Neural progenitor cell (in vitro differentiated cells): ENCODE data around the gene AQP1. TPM values are rescaled to one million over a fixed set of nuclear protein-coding genes. Genes with fewer than 3 reads are reported as not detected.

Experiments
- DNase-seq: peaks from one replicate; pipeline ENCODE4 v3.0.0-alpha.2; 2016; ENCODE audit warnings: low spot score
- H2AFZ ChIP-seq: fragments of 200-600 bp; sonication (generic); replicated peaks from 2 replicates; pipeline ENCODE4 v1.6.1; 2016; ENCODE audit warnings: antibody characterized with exemption
- H3F3A ChIP-seq: fragments of 200-600 bp; sonication (generic); 2 replicates; pipeline ENCODE4 v1.6.1; 2016; ENCODE audit warnings: antibody characterized with exemption, low read depth
- H3K27ac ChIP-seq: fragments of 200-600 bp; sonication (generic); 2 replicates; pipeline ENCODE4 v1.5.1; 2016; ENCODE audit warnings: mild to moderate bottlenecking
- H3K27me3 ChIP-seq: fragments of 200-600 bp; sonication (generic); 2 replicates; pipeline ENCODE4 v1.6.1; 2016; ENCODE audit warnings: mild to moderate bottlenecking, moderate library complexity
- H3K36me3 ChIP-seq: fragments of 200-600 bp; sonication (generic); 2 replicates; pipeline ENCODE4 v1.5.1; 2016
- H3K4me1 ChIP-seq: fragments of 200-600 bp; sonication (generic); 2 replicates; pipeline ENCODE4 v1.6.1; 2016; ENCODE audit warnings: mixed run types
- H3K4me2 ChIP-seq: fragments of 200-600 bp; sonication (generic); 2 replicates; pipeline ENCODE4 v1.6.1; 2016
- H3K4me3 ChIP-seq: fragments of 200-600 bp; sonication (generic); 2 replicates; pipeline ENCODE4 v1.5.1; 2016
- H3K79me2 ChIP-seq: fragments of 200-600 bp; sonication (generic); 2 replicates; pipeline ENCODE4 v1.6.1; 2016; ENCODE audit warnings: low read depth
- H3K9ac ChIP-seq: fragments of 200-600 bp; sonication (generic); 2 replicates; pipeline ENCODE4 v1.6.1; 2016
- H3K9me3 ChIP-seq: fragments of 200-600 bp; sonication (generic); 2 replicates; pipeline ENCODE4 v1.5.1; 2016; ENCODE audit warnings: low read depth
- H4K20me1 ChIP-seq: fragments of 200-600 bp; sonication (generic); 2 replicates; pipeline ENCODE4 v1.6.1; 2016; ENCODE audit warnings: low read depth
- H3K27ac Mint-ChIP-seq: 3 replicates; pipeline ENCODE4 v1.8.0; 2021; ENCODE audit warnings: mixed read lengths
- H3K27me3 Mint-ChIP-seq: 2 replicates; pipeline ENCODE4 v1.8.0; 2022; ENCODE audit warnings: low read depth, mild to moderate bottlenecking, inconsistent platforms, moderate library complexity, mixed read lengths; ENCODE audit not compliant: insufficient read depth
- H3K36me3 Mint-ChIP-seq: 3 replicates; pipeline ENCODE4 v1.8.0; 2021; ENCODE audit warnings: mixed read lengths
- H3K4me1 Mint-ChIP-seq: 3 replicates; pipeline ENCODE4 v1.8.0; 2021; ENCODE audit warnings: mixed read lengths
- H3K4me3 Mint-ChIP-seq: 3 replicates; pipeline ENCODE4 v1.8.0; 2021; ENCODE audit warnings: mild to moderate bottlenecking, moderate library complexity, mixed read lengths
- H3K9me3 Mint-ChIP-seq: 3 replicates; pipeline ENCODE4 v1.8.0; 2020; ENCODE audit warnings: mixed read lengths
- EZH2 ChIP-seq: fragments of 200-600 bp; sonication (generic); IDR thresholded peaks from 2 replicates; pipeline ENCODE4 v1.6.1; 2017; ENCODE audit warnings: antibody characterized with exemption, mild to moderate bottlenecking, moderate library complexity
- EZH2phosphoT487 ChIP-seq: fragments of 200-600 bp; sonication (generic); IDR thresholded peaks from 2 replicates; pipeline ENCODE4 v1.6.1; 2017; ENCODE audit warnings: antibody characterized with exemption
- total RNA-seq: library from RNA; depleted of rRNA; stranded (reverse); fragments of >200 nt; gene quantifications from 2 replicates; pipeline ENCODE4 v1.2.3, GENCODE V29; 2015; ENCODE audit warnings: low replicate concordance
- TF ChIP-seq, protein P1 (sequence below): fragments of 200-600 bp; sonication (generic); IDR thresholded peaks from 2 replicates; pipeline ENCODE4 v1.5.1; 2017; ENCODE audit warnings: antibody characterized with exemption, mild to moderate bottlenecking

Gene AQP1
- total RNA-seq, 1 donor from 2014 or later = not detected

DNA sequence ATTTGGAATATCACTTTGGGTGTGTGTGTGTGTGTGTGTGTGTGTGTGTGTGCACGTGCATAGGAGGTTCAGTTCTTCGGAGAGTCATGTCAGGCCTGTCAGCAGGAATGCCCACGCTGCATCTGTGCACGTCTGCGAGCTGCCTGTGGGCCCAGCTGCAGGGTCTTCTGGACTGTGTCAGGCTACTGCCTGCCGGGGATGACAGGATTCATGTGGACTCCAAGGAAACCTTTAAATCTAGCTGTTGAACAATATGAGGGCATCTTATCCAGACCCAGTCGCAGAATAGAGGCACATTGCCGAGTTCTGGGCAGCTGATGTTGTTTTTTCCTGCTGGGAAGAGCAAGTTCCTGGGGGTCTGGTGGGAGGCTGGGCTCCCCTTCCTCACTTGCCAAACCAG is 19.0 kb downstream of the AQP1 start:
- no peaks in the 10 kb centered on the region for H4K20me1 ChIP-seq
- H3K4me3 Mint-ChIP-seq = no peak overlapping the region
- H3K9ac ChIP-seq = no peak overlapping the region
- no peak overlapping the region for H3K27ac ChIP-seq
- TF ChIP-seq, protein P1, sequence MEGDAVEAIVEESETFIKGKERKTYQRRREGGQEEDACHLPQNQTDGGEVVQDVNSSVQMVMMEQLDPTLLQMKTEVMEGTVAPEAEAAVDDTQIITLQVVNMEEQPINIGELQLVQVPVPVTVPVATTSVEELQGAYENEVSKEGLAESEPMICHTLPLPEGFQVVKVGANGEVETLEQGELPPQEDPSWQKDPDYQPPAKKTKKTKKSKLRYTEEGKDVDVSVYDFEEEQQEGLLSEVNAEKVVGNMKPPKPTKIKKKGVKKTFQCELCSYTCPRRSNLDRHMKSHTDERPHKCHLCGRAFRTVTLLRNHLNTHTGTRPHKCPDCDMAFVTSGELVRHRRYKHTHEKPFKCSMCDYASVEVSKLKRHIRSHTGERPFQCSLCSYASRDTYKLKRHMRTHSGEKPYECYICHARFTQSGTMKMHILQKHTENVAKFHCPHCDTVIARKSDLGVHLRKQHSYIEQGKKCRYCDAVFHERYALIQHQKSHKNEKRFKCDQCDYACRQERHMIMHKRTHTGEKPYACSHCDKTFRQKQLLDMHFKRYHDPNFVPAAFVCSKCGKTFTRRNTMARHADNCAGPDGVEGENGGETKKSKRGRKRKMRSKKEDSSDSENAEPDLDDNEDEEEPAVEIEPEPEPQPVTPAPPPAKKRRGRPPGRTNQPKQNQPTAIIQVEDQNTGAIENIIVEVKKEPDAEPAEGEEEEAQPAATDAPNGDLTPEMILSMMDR = no peak
- TF ChIP-seq EZH2phosphoT487 = no peak
- TF ChIP-seq EZH2 = no peak
- no peak overlapping the region for H2AFZ ChIP-seq
- no peak overlapping the region for H3K4me3 ChIP-seq
- H3K36me3 ChIP-seq = no peaks in the 10 kb centered on the region
- peaks cover 26% of the 10 kb centered on the region for H3K4me1 Mint-ChIP-seq
- H3K9me3 Mint-ChIP-seq = peaks cover 15% of the 10 kb centered on the region
- H3K79me2 ChIP-seq = no peaks in the 10 kb centered on the region
- H3K27me3 Mint-ChIP-seq = peaks cover 3% of the 10 kb centered on the region
- no peaks in the 10 kb centered on the region for H3F3A ChIP-seq
- H3K27me3 ChIP-seq = no peaks in the 10 kb centered on the region
- DNase-seq = no peak
- no peak overlapping the region for H3K27ac Mint-ChIP-seq
- no peaks in the 10 kb centered on the region for H3K9me3 ChIP-seq
- H3K4me1 ChIP-seq = peaks cover 19% of the 10 kb centered on the region
- no peak overlapping the region for H3K4me2 ChIP-seq
- no peaks in the 10 kb centered on the region for H3K36me3 Mint-ChIP-seq

DNA sequence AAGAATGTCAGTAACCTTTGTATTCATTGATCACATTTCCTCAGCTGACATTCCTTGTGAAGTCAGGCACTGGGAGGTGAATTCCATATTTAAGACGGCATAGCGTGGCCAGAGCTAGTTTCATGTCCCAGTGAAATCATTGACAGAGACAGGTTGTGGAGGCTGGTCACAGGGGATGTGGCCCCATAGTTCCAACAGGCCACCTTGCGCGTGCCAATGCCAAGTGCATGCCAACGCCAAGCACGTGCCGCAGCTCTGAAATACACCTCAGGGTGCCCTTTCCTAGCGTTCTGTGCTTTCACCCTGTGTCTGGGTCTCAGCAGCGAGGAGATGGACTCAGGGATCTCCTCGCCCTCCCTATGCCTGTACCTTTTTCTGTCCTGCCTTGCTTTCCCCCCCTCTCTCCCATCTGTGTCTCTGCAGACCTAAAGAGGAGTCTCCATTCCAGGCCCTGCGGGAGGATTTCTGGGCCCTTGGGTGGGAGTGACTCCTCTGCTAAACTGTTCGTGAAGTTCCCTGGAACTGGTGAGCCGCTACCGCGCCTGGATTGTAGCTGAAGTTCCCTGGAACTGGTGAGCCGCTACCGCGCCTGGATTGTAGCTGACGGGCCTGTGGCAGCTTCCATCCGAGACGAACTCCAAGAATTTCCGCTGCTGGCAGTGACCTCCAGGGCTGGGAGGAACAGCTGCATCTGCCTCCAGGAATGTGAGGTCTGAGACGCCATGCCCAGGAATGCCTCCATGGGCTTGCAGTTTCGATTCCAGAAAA is 19.7 kb downstream of the AQP1 start:
- no peaks in the 10 kb centered on the region for H4K20me1 ChIP-seq
- peaks cover 19% of the 10 kb centered on the region for H3K4me1 ChIP-seq
- Mint-ChIP-seq H3K27ac (no peak overlapping the region), H3K36me3 (no peaks in the 10 kb centered on the region), H3K4me3 (no peak overlapping the region), H3K4me1 (peaks cover 26% of the 10 kb centered on the region), H3K27me3 (peaks cover 5% of the 10 kb centered on the region), H3K9me3 (peaks cover 15% of the 10 kb centered on the region)
- H3K27ac ChIP-seq = no peak overlapping the region
- no peaks in the 10 kb centered on the region for H3K79me2 ChIP-seq
- H3K4me2 ChIP-seq = no peak overlapping the region
- H3F3A ChIP-seq = no peaks in the 10 kb centered on the region
- H3K36me3 ChIP-seq = no peaks in the 10 kb centered on the region
- TF ChIP-seq, protein P1 = no peak
- TF ChIP-seq EZH2phosphoT487 (no peak), EZH2 (no peak)
- no peaks in the 10 kb centered on the region for H3K27me3 ChIP-seq
- H3K9me3 ChIP-seq = no peaks in the 10 kb centered on the region
- H3K9ac ChIP-seq = no peak overlapping the region
- no peak overlapping the region for H3K4me3 ChIP-seq
- no peak for DNase-seq
- no peak overlapping the region for H2AFZ ChIP-seq

DNA sequence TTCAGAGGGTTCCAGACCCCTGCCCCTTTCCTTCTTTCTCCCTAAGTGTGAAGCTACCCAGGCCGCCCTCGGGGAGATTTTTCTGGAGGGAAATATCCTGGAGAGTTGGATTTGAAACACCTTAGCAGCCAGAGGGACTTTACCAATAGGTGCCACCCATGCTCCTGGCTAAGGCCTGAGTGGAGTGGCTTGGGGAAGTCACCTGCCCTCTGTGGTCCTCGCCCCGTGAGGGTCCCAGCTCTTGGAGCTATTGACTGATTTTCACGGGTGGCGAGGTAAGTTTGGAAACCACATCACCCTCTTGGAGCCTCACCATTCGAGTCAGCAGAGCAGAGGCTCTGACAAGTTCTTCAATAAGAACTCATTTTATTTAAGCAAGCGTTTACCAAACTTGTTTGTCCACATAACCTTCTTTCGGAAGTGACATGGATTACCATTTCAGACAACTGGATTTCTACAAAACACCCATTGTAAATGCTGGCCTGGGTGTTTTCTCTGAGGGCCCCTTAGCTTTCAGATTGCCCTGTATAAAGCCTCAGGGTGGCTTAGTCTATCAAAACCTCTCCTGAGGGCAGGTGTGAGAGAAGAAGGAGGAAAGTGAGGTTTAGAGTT is 20.4 kb downstream of the AQP1 start:
- H3K9me3 ChIP-seq = no peaks in the 10 kb centered on the region
- no peaks in the 10 kb centered on the region for H3F3A ChIP-seq
- no peak overlapping the region for H3K4me2 ChIP-seq
- no peaks in the 10 kb centered on the region for H3K36me3 ChIP-seq
- peaks cover 19% of the 10 kb centered on the region for H3K4me1 ChIP-seq
- Mint-ChIP-seq H3K27ac (peak overlapping the region; percentile 36), H3K9me3 (peaks cover 9% of the 10 kb centered on the region), H3K27me3 (peaks cover 7% of the 10 kb centered on the region), H3K4me1 (peaks cover 26% of the 10 kb centered on the region), H3K36me3 (no peaks in the 10 kb centered on the region), H3K4me3 (no peak overlapping the region)
- no peak for DNase-seq
- TF ChIP-seq EZH2 (no peak), EZH2phosphoT487 (no peak)
- TF ChIP-seq, protein P1 = no peak
- no peak overlapping the region for H3K27ac ChIP-seq
- no peak overlapping the region for H2AFZ ChIP-seq
- no peak overlapping the region for H3K4me3 ChIP-seq
- H3K79me2 ChIP-seq = no peaks in the 10 kb centered on the region
- no peak overlapping the region for H3K9ac ChIP-seq
- no peaks in the 10 kb centered on the region for H3K27me3 ChIP-seq
- H4K20me1 ChIP-seq = no peaks in the 10 kb centered on the region
